RWPE1 (cell line): ENCODE data around the gene EMILIN2.
"Not testable (repeated sequence)": the region's sequence is repeated elsewhere in the genome, so short reads cannot be mapped to it uniquely, and the experiment has no call there.

Experiments used
- CTCF ChIA-PET: fragments of 350-600 bp; sonication (Branson Sonifier 250); formaldehyde crosslinking; extraction: SDS; loops from one replicate; lab custom pipeline; 2021; lab: Yijun Ruan, JAX
- POLR2A ChIA-PET: fragments of 400-600 bp; formaldehyde crosslinking; extraction: SDS; loops from one replicate; lab custom pipeline; 2020; ENCODE audit warnings: antibody characterized with exemption; ENCODE audit not compliant: low non-redundant PET; lab: Yijun Ruan, JAX
- DNase-seq: peaks from one replicate; pipeline ENCODE4 v3.0.0; 2012; ENCODE audit warnings: low spot score
- H3K27ac ChIP-seq: fragments of 450-650 bp; 2 replicates; pipeline ENCODE4 v1.5.1; 2017
- CTCF ChIP-seq: fragments of 450-650 bp; conservative IDR thresholded peaks from 2 replicates; pipeline ENCODE4 v1.5.1; 2017; ENCODE audit warnings: low read depth, mild to moderate bottlenecking

The EMILIN2 gene

GRCh38 chr18:2851771-2852170 lies 5.0 kb downstream of the EMILIN2 start:
- no peak overlapping the region for H3K27ac ChIP-seq
- ChIA-PET CTCF (no interaction called here), POLR2A (no interaction called here)
- TF ChIP-seq CTCF = no peak
- no peak for DNase-seq

GRCh38 chr18:2852460-2852859 lies 5.7 kb downstream of the EMILIN2 start:
- POLR2A ChIA-PET, CTCF ChIA-PET, DNase-seq, H3K27ac ChIP-seq: not testable (repeated sequence)

- no peak for TF ChIP-seq CTCF
- ChIA-PET CTCF (no interaction called here), POLR2A (no interaction called here)
- no peak for DNase-seq
- no peak overlapping the region for H3K27ac ChIP-seq
These were observed 6.5 kb downstream of the EMILIN2 start for GRCh38 chr18:2853173-2853925.

- no peak overlapping the region for H3K27ac ChIP-seq
- DNase-seq = no peak
- POLR2A ChIA-PET = no interaction called here
- no peak for TF ChIP-seq CTCF
- CTCF ChIA-PET = no interaction called here
These were observed 7.3 kb downstream of the EMILIN2 start for GRCh38 chr18:2853926-2854664.

GRCh38 chr18:2854875-2855274 lies 8.1 kb downstream of the EMILIN2 start:
- ChIA-PET POLR2A (no interaction called here), CTCF (interaction anchor here (0.7 kb wide), 1 partner anchor 28 kb away, joined by 4 read pairs; no protein-coding TSS in a partner anchor)

GRCh38 chr18:2855560-2856350 lies 8.9 kb downstream of the EMILIN2 start:
- no peak for TF ChIP-seq CTCF
- no peak overlapping the region for H3K27ac ChIP-seq
- ChIA-PET CTCF (interaction anchor here (0.7 kb wide), 1 partner anchor 29 kb away, joined by 4 read pairs; no protein-coding TSS in a partner anchor), POLR2A (no interaction called here)
- DNase-seq = no peak

More at GRCh38 chr18:2854875-2855274, 8.1 kb downstream of the EMILIN2 start:
- DNase-seq = no peak
- H3K27ac ChIP-seq = no peak overlapping the region
- TF ChIP-seq CTCF = no peak
